Measurements from ENCODE around the gene FLCN. TPM values are rescaled to one million over a fixed set of nuclear protein-coding genes. Genes with fewer than 3 reads are reported as not detected.
"Not testable (repeated sequence)": the region's sequence is repeated elsewhere in the genome, so short reads cannot be mapped to it uniquely, and the experiment has no call there.

The FLCN gene
- total RNA-seq, 4 donors from 2014 or later: 40.8 to 75.7 (median 56.0) TPM

DNA sequence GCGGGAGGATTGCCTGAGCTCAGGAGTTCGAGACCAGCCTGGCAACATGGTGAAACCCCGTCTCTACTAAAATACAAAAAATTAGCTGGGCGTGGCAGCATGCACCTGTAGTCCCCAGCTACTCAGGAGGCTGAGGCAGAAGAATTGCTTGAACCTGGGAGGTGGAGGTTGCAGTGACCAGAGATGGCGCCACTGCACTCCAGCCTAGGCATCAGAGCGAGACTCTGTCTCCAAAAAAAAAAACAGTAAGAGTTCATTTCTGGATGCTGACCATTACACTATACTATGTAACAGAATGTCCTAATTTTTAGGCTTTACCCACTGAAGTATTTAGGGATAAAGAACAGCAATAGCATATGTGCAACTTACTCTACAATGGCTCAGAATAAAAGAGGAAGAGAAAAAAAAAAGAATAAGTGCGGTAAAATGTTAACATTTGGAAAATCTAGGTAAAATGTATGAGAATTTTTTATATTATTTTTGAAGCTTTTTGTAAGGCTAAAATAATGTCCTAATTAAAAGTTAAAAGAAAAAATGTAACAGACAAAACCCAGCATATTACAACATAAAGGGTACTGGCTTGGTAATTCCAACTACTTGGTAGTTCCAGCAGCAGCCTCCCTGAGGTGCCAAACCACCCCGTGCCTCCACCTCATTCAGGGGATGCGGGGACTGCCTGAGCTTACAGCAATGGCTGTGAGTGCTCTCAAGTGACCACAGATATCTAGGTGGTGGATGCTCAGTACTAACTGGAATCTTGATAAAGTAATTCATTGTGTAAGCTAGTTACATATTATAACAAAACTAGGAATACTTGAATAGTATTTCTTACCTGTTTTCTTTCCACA, 33.2 kb upstream of the FLCN start:
- ATAC-seq (ENCODE audit: low FRiP score) (no peak), DNase-seq (ENCODE audit: low spot score) (no peak)
- TF ChIP-seq, protein P1, sequence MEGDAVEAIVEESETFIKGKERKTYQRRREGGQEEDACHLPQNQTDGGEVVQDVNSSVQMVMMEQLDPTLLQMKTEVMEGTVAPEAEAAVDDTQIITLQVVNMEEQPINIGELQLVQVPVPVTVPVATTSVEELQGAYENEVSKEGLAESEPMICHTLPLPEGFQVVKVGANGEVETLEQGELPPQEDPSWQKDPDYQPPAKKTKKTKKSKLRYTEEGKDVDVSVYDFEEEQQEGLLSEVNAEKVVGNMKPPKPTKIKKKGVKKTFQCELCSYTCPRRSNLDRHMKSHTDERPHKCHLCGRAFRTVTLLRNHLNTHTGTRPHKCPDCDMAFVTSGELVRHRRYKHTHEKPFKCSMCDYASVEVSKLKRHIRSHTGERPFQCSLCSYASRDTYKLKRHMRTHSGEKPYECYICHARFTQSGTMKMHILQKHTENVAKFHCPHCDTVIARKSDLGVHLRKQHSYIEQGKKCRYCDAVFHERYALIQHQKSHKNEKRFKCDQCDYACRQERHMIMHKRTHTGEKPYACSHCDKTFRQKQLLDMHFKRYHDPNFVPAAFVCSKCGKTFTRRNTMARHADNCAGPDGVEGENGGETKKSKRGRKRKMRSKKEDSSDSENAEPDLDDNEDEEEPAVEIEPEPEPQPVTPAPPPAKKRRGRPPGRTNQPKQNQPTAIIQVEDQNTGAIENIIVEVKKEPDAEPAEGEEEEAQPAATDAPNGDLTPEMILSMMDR (IDR thresholded peaks at IDR 0.05): no peak

DNA sequence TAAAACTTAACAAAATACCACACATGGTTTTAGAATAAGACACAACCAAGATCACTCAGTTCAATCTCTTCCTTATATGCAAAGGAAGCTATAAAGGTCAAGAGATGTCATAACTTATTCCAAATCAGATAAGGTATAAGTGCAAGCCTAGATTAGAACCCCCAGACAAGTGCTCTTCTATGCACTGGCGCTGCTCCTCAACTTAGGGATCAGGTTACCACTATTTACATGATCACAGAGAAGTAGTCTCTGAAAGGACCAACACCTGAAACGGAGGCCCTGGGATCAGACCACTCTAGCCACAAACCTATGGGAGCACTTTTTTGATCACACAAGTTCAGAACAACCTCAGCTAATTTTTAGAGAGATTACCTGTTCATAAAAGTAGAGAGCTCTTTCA, 27.5 kb upstream of the FLCN start:
- ATAC-seq (ENCODE audit: low FRiP score) (no peak), DNase-seq (ENCODE audit: low spot score) (no peak)
- TF ChIP-seq, protein P1 (IDR thresholded peaks at IDR 0.05): no peak

DNA sequence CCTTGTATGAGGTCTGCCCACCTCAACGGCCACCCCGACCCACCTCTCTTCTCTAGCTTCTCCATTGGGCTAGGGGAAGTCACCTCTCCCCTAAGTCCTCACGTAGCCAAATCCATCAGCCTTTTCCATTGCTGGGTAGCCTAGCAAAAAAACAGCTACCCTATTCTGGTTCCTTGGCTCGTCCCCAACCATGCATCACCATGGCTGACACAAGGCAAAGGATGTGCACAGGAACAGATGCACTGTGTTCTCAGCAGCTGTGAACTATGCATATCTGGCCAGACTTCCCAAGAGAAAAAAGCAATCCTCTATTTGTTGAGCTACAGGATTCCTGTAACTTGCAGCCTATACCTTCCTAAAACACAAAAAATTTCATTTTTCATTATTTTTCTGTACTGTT, 22.0 kb upstream of the FLCN start:
- ATAC-seq (ENCODE audit: low FRiP score) (no peak), DNase-seq (ENCODE audit: low spot score) (no peak)
- TF ChIP-seq, protein P1 (IDR thresholded peaks at IDR 0.05): no peak

DNA sequence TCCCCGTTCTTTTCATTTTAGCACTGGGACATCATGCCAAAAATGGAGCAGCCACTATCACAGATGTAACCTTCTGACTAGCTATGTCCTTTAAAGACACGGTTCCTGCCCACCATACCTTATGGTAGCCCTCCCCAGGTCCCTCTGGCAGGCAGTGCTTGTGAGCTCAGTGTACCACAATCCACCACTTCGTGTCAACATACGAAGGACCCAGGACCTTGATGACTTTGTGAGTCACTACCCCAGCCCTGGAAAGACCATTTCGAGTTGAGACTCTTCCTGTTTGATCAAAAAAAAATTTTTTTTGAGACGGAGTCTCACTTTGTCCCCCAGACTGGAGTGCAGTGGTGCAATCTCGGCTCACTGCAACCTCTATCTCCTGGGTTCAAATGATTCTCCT, 21.0 kb upstream of the FLCN start:
- TF ChIP-seq, protein P1 (IDR thresholded peaks at IDR 0.05): no peak
- DNase-seq (ENCODE audit: low spot score): no peak
- no peak for ATAC-seq (ENCODE audit: low FRiP score)

DNA sequence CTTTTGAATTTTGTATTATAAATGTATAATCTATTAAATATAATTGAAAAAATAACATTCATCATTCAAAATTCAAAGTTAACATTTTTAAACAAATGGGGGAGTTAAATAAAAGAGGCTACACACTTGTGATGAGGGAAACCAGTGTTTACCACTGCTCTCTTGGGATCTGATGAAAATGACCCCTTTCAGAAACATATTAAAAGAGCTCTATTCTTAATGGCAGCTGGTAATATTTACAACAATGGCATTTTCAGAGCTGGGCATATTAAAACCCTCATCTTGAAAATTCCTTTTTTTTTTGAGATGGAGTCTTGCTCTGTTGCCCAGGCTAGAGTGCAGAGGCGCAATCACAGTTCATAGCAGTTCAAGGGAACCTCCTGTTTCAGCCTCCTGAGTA, 19.3 kb upstream of the FLCN start:
- TF ChIP-seq, protein P1 (IDR thresholded peaks at IDR 0.05): no peak
- ATAC-seq (ENCODE audit: low FRiP score): no peak
- no peak for DNase-seq (ENCODE audit: low spot score)

DNA sequence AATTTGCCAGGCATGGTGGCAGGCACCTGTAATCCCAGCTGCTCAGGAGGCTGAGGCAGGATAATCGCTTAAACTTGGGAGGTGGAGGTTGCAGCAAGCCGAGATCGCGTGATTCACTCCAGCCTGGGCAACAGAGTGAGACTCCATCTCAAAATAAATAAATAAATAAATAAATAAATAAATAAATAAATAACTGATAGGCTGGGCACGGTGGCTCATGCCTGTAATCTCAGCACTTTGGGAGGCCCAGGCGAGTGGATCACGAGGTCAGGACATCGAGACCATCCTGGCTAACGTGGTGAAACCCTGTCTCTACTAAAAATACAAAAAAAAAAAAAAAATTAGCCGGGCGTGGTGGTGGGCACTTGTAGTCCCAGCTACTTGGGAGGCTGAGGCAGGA, 18.7 kb upstream of the FLCN start:
- not testable (repeated sequence) for ATAC-seq (ENCODE audit: low FRiP score); DNase-seq (ENCODE audit: low spot score)

DNA sequence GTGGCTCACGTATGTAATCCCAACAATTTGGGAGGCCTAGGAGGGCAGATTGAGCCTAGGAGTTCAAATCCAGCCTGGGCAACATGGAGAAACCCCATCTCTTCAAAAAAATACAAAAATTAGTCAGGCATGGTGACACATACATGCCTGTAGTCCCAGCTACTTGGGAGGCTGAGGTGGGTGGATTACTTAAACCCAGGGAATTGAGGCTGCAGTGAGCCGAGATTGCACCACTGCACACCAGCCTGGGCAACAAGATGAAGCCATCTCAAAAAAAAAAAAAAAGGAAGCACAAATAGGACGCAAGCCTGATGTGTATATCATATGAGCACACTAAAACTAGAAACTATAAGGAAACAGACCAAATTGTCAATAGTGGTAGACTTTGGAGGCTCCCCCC, 17.1 kb upstream of the FLCN start:
- TF ChIP-seq, protein P1 (IDR thresholded peaks at IDR 0.05): no peak
- DNase-seq (ENCODE audit: low spot score): no peak
- ATAC-seq (ENCODE audit: low FRiP score): no peak
